Colonic mucosa (tissue), 4 donors: ENCODE measurements around the gene ACTR2. TPM values are rescaled to one million over a fixed set of nuclear protein-coding genes. Genes with fewer than 3 reads are reported as not detected.

ENCODE experiments used
- DNase-seq: peaks from one replicate; pipeline ENCODE4 v3.0.0-alpha.2; 2020
- H3K27ac ChIP-seq: fragments of 200-600 bp; one replicate; pipeline ENCODE4 v1.8.0; 2021
- H3K27me3 ChIP-seq: fragments of 200-600 bp; one replicate; pipeline ENCODE4 v1.8.0; 2021
- H3K36me3 ChIP-seq: fragments of 200-600 bp; one replicate; pipeline ENCODE4 v1.8.0; 2021
- H3K4me1 ChIP-seq: fragments of 200-600 bp; one replicate; pipeline ENCODE4 v1.8.0; 2021; ENCODE audit warnings: mild to moderate bottlenecking
- H3K4me3 ChIP-seq: fragments of 200-600 bp; one replicate; pipeline ENCODE4 v1.8.0; 2021
- H3K9ac ChIP-seq, 2 donors: one replicate each; pipeline ENCODE4 v1.7.0; 2013; ENCODE audit warnings: control low read depth in 2 of 2, low read depth in 2 of 2, low read length in 2 of 2
- H3K9me3 ChIP-seq: fragments of 200-600 bp; one replicate; pipeline ENCODE4 v1.8.0; 2021
- intact Hi-C: fragments of 100-400 bp; cut with DNase I; formaldehyde crosslinking; loops from one replicate; pipeline ENCODE4 v1.14.1; 2022
- total RNA-seq, 2 donors: library from RNA; stranded (reverse); fragmentation: NEBNext Ultra II Directional in 1 of 2; extraction: Animal tissue kit (Norgen Biotek cat#: 25700) in 1 of 2; gene quantifications; one replicate each; pipeline ENCODE4 v1.2.1, GENCODE V29; 2021
- TF ChIP-seq, protein P1 (sequence below): fragments of 200-600 bp; IDR thresholded peaks from one replicate; pipeline ENCODE4 v1.8.0; 2022; ENCODE audit warnings: antibody characterized with exemption, mild to moderate bottlenecking
- donor health status: healthy.
- donor health status: DM: no; HTN: no; CAD: no.
- donor health status: DM: no; HTN: no; CAD: no.

ACTR2 gene
- total RNA-seq, 2 donors from 2014 or later, result 314 to 406 TPM

DNA sequence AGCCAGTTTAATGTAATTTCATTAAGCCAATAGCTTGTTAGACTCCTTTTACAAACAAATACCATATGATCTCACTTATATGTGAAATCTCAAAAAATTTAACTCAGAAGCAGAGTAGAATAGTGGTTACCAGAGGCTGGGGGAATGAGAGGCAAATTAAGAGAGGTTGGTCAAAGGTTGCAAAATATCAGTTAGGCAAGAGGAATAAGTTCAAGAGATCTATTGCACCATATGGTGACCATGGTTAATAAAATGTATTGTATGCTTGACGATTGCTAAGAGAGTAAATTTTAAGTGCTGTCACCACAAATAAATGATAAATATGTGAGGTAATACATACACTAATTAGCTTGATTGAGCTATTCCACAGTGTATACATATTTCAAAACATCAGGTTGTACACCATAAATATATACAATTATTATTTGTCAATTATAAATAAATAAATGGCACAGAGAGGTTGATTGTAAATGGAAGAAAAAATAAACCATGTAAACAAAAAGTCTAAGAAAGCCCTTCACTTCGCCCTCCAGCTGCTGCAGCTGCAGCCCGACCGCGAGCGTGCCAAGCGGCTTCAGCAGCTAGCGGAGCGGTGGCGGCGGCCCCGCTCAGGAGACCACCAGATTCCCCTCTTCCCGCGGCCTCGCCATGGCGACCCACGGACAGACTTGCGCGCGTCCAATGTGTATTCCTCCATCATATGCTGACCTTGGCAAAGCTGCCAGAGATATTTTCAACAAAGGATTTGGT, 23.0 kb upstream of the ACTR2 start:
- Histone ChIP-seq H3K9ac (no peak overlapping the region), H3K9me3 (no peaks in the 10 kb centered on the region), H3K4me1 (no peaks in the 10 kb centered on the region), H3K27me3 (no peaks in the 10 kb centered on the region), H3K27ac (no peak overlapping the region), H3K4me3 (no peak overlapping the region), H3K36me3 (no peaks in the 10 kb centered on the region)
- no peak for DNase-seq
- TF ChIP-seq, protein P1, sequence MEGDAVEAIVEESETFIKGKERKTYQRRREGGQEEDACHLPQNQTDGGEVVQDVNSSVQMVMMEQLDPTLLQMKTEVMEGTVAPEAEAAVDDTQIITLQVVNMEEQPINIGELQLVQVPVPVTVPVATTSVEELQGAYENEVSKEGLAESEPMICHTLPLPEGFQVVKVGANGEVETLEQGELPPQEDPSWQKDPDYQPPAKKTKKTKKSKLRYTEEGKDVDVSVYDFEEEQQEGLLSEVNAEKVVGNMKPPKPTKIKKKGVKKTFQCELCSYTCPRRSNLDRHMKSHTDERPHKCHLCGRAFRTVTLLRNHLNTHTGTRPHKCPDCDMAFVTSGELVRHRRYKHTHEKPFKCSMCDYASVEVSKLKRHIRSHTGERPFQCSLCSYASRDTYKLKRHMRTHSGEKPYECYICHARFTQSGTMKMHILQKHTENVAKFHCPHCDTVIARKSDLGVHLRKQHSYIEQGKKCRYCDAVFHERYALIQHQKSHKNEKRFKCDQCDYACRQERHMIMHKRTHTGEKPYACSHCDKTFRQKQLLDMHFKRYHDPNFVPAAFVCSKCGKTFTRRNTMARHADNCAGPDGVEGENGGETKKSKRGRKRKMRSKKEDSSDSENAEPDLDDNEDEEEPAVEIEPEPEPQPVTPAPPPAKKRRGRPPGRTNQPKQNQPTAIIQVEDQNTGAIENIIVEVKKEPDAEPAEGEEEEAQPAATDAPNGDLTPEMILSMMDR, result no peak
- intact Hi-C loops, result no loop called here

DNA sequence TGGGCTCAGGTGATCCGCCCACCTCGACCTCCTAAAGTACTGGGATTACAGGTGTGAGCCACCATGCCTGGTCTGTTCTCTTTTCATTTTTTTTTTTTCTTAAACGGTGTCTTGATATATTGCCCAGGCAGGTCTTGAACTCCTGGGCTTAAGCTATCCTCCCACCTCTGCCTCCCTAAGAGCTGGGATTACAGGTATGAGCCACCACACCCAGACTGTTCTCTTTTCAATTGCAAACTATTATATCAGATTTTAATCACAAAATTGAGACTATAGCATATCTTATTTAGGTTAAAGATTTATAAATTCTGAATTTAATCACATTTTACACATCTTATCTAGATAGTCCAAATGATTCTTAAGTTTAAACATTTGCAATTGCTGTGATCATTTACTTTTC, 15.5 kb upstream of the ACTR2 start:
- Histone ChIP-seq H3K4me1 (no peaks in the 10 kb centered on the region), H3K27me3 (no peaks in the 10 kb centered on the region), H3K27ac (no peak overlapping the region), H3K9ac (no peak overlapping the region), H3K36me3 (no peaks in the 10 kb centered on the region), H3K9me3 (no peaks in the 10 kb centered on the region), H3K4me3 (no peak overlapping the region)
- no peak for DNase-seq
- TF ChIP-seq, protein P1, result no peak
- intact Hi-C loops, result no loop called here

DNA sequence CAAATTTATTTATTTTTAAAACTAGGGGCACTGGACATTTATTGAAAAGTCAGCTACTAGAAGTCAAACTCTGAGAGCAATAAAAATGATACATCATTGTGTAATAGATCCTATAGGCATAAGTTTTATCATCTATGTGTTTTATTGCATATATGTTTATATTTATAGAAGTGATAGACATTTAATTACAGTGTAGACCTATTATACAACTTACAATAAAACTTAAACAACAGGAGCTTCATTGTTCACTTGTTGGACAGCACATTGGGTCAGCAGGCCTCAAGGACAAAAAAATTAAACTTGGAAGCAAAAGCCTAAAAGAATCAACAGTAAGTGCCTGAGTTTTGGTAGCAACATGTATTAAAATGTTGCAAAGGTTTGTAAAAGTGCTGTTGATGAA, 15.0 kb upstream of the ACTR2 start:
- no peaks in the 10 kb centered on the region for H3K36me3 ChIP-seq
- H3K9ac ChIP-seq, result no peak overlapping the region
- H3K27me3 ChIP-seq, result no peaks in the 10 kb centered on the region
- no peak for DNase-seq
- H3K4me1 ChIP-seq, result no peaks in the 10 kb centered on the region
- H3K27ac ChIP-seq, result no peak overlapping the region
- no peaks in the 10 kb centered on the region for H3K9me3 ChIP-seq
- TF ChIP-seq, protein P1, result no peak
- intact Hi-C loops, result no loop called here
- no peak overlapping the region for H3K4me3 ChIP-seq

DNA sequence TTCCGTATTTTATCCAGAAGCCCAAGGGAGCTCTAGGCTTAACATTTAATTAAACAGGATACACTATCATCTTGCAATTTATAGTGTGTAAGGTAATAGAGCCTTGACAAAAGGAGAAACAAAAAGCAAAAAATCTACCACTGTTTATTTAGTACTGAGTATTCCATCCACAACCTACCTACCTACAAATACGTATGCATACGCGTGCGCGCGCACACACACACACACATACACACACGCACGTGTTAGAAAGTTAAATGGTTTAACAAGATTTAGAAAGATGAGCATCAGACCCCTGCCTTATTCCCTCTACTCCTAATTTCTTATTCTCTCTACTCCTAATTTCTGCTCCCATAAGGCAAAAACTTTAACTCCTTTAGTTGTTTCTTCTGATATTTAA, 14.6 kb upstream of the ACTR2 start:
- Histone ChIP-seq H3K27ac (no peak overlapping the region), H3K4me3 (no peak overlapping the region), H3K9me3 (no peaks in the 10 kb centered on the region), H3K27me3 (no peaks in the 10 kb centered on the region), H3K4me1 (no peaks in the 10 kb centered on the region), H3K36me3 (no peaks in the 10 kb centered on the region), H3K9ac (no peak overlapping the region)
- no peak for DNase-seq
- TF ChIP-seq, protein P1, result no peak
- intact Hi-C loops, result no loop called here

DNA sequence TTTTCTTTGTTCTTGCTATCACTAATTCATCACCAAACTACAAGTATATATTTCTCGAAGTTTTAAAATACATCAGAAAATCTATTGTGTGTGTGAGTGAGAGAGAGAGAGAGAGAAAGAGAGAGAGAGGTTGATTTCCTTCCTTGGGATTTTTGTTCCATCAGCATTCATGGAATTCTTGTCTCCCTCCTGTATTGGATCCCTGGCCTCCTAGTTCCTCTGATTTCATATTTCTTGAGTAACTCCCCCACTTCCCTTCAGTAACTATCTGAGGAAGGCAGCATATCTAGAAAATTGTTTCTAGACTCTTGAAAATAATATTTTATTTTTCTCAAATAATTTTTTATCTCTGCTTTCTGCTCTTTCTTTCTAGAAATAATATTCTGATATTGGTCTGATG, 13.3 kb upstream of the ACTR2 start:
- TF ChIP-seq, protein P1, result no peak
- no peaks in the 10 kb centered on the region for H3K4me1 ChIP-seq
- DNase-seq, result no peak
- H3K36me3 ChIP-seq, result no peaks in the 10 kb centered on the region
- H3K27me3 ChIP-seq, result no peaks in the 10 kb centered on the region
- H3K27ac ChIP-seq, result no peak overlapping the region
- H3K9ac ChIP-seq, result no peak overlapping the region
- intact Hi-C loops, result no loop called here
- H3K4me3 ChIP-seq, result no peak overlapping the region
- no peaks in the 10 kb centered on the region for H3K9me3 ChIP-seq
